Dedifferentiated amniotic fluid mesenchymal stem cell (primary cell): ENCODE measurements around the gene UBAP1L.
"Not testable (repeated sequence)": the region's sequence is repeated elsewhere in the genome, so short reads cannot be mapped to it uniquely, and the experiment has no call there.

ENCODE experiments used
- DNase-seq: peaks from one replicate; pipeline ENCODE4 v3.0.0-alpha.2; 2016; ENCODE audit errors: extremely low spot score

The UBAP1L gene

DNA sequence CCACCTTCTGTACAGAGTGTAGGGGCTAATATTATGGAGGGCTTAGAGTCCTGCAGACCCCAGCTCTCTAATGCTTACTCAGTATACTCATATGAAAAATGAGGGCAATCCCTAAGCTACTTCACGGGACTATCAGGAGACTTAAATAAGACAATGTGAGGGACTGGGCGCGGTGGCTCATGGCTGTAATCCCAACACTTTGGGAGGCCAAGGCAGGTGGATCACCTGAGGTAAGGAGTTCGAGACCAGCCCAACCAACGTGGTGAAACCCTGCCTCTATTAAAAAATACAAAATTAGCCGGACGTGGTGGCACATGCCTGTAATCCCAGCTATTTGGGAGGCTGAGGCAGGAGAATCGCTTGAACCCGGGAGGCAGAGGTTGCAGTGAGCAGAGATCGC, 15.2 kb downstream of the UBAP1L start:
- DNase-seq, result not testable (repeated sequence)

DNA sequence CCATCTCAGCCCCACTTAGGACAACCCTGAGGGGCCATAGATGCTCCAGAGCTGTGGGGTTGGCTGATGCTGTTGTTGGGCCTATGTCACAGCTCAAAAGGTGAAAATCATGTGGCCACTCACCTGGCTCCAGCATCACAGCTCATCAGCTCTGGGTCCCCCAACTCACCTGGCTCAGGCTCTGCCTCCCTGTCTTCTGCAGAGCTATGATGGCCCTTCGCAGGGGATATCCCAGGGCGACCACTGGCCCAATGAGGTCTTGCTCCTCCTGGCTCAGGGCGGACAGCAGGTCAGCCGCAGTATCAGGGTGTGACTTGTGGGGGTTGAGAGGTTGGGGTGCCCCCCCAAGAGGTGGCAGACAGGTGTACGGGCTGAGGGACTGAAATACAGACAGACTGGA, 15.7 kb downstream of the UBAP1L start:
- no peak for DNase-seq

DNA sequence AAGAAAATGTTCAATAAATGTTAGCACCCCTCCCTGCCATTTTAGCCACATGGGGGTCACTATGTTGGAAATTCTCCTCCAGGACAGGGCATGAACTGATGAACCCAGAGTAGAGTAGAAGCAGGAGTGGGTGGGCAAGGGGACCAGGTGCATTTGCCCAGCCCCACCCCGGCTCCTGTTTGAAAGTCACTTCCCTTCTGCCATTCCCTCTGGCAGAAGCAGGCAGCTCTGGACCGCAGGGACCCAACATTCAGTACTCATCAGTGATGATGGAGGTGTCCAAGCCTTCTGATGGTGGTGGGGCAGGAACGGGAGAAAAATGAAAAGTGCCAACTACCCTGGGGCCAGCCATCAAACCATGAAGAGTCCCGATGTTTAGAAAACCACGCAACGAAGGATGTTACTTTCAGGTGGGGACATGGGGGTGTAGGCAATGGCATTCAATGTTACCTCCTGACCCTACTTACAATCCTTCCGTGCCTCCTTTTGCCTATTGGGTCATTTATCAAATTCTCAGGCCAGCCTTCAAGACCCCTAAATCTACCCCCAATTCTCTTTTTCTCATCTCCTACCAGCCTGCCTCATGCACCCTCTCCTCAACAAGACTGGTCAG, 17.2 kb downstream of the UBAP1L start:
- no peak for DNase-seq

DNA sequence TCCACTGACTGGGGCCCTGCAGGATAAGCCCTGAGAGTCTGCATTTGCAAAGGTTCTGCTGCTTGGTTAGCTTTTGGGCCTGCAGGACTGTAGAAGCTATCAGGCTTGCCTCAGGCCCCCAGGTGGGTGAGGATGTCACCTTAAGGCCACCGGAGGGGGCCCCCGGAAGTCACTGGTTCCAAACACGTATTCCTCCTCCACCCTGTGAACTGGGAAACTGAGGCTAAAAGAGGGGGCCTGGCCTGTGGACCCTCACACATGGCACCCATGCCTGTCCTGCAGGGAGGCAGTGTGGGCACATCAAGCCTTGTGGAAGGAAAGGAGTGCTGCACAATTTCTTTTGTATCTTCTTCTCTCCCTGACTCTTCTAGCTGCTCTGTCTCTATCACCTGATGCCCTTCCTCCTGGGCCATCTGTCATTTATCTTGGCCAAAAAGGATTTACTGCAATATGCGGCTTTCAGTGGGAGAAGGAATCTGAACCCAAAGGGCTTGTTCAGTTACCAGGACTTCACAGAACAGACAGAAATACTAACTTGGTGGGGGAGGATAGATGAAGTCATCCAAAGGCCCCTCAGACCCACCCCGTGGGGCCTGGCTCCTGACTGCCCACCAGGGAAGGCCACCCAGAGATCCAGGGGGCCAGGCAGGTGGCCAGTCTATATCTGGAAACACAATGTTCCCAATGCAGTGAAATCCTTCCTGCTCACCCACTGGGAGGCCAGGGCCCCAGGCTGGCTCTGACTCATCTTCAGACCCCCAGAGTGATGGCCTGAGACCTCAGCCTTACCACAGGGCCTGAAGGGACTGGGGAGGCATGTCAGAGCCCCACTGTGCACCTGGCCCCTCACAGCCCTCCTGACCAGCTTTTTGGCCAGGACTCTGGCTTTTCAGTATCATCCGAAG, 18.3 kb downstream of the UBAP1L start:
- DNase-seq, result no peak

DNA sequence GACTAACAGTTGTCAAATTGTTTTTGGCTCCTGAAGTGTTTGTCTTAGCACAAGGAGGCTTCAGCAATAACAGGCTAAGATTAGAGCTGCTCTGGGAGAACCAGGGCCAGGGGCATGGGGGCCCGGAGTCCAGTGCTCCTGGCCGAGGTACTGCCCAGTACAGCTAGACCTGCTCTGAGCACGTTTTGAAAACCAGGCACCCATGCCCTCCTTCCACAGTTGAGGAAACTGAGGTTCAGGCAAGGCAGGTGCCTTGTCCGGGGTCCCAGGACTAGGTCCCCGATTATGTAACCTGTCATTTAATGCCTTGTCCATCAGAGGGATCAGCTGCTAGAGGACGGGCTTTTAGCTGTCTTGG, 19.3 kb downstream of the UBAP1L start:
- no peak for DNase-seq

DNA sequence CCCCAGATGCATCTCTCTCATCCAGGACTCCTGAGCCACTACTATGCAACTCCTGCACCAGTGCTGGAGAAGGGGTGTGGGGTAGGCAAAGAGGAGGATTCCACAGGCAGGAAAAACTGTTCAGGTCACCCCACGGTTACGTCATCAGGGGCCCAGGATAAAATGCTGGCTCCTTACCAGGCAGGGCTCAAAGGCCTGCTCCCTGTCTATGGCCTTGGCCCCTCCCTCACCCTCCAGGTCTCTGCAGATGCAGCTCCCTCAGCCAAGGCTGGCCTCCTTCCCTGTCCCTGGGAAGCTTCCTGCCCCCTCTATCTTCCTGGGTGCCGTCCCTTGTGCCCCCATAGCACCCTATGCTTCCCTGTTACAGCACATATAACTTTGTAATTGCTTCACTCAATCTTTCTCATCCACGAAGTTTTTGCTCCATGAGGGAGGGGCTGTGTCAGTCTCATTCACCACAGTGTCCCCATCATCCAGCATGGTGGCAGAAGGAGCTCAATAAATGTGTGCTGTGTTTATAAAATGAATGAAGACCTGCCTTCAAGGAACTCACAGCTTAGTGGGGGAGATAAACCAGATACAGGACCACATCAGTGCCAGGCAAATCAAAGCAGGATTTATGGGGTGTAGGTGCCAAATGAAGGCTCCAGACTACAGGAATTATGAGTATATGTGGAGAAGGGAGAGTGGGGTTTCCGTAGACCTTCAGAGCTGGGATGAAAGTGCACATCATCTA, 19.8 kb downstream of the UBAP1L start:
- DNase-seq, result no peak

DNA sequence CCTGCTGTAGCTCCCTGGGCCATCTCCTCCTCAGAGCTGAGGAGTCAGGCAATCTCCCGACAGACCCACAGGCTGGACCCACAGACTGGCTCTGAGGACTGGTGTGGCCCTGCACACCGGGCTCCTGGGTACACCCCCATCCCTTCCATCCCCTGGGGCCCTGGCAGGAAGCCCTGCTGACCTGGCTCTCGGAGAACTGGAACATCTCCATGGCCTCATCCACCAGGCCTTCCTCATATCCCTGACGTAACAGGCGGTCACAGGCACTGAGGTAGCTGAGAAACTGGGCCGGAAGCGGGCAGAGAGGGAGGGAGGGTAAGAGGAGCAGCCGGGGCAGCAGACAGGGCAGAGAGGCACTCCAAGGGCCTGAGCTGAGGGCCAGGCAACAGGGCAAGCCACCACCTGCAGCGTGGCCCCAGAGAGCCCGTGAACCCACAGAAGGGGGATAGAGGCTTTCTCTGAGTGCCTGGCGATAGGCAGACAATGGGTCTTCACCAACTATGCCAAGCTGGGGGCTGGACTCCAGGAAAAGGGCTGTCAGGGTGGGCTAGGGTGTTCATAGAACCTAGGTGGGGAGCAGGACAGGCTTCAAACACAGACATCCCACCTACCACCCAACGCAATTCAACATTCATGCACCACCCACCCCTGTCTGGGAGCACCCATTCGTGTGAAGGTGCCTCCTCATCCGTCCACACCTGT, 20.6 kb downstream of the UBAP1L start:
- DNase-seq, result no peak

DNA sequence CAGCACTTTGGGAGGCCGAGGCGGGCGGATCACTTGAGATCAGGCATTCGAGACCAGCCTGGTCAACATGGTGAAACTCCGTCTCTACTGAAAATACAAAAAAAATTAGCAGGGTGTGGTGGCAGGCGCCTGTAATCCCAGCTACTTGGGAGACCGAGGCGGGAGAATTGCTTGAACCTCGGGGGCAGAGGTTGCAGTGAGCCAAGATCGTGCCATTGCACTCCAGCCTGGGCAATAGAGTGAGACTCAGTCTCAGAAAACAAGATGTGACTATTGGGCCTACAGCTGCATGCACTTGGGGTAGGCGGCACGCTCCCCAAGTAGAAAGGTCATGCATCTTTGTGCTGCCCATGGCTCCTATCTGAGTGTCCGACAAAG, 21.2 kb downstream of the UBAP1L start:
- DNase-seq, result not testable (repeated sequence)

DNA sequence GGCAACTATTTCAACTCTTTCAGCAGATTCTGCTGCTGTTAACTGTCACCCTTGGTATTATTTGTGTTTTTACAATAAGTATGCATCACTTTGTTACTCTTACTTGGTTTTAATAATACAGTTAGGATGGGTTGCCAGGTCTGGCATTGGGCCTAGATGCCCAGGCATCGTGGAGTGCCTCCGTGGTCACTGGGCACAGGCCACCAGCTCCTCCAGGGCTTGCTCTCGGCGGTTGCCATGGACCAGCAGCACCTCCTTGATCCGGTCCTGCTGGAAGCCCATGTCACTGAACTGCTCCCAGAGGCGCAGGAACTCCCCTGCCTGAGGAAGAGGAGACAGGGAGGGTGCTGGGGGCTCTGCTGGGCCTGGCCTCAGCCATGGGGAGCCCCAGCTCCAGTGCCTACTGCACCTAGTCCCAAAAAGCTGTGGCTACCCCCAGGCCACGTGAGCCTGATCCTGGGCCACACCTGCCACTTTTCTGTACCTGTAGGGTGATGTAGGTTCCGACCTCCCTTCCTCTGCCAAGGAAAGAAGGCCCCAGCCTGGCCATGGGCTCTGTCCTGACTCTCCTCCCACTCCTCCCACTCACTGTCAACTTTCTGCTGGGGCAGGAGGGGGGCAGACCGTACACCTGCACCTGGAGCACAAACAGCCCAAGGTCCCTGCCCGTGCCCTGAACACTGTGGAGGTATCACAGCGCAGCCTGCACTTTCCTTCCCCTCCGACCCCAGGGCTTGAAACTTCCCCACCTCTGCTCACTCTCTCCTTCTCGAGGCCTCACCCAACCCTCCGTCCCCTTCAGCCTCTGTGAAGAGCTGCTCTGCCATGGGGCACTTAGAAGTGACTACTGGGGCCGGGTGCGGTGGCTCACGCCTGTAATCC, 21.8 kb downstream of the UBAP1L start:
- DNase-seq, result no peak

DNA sequence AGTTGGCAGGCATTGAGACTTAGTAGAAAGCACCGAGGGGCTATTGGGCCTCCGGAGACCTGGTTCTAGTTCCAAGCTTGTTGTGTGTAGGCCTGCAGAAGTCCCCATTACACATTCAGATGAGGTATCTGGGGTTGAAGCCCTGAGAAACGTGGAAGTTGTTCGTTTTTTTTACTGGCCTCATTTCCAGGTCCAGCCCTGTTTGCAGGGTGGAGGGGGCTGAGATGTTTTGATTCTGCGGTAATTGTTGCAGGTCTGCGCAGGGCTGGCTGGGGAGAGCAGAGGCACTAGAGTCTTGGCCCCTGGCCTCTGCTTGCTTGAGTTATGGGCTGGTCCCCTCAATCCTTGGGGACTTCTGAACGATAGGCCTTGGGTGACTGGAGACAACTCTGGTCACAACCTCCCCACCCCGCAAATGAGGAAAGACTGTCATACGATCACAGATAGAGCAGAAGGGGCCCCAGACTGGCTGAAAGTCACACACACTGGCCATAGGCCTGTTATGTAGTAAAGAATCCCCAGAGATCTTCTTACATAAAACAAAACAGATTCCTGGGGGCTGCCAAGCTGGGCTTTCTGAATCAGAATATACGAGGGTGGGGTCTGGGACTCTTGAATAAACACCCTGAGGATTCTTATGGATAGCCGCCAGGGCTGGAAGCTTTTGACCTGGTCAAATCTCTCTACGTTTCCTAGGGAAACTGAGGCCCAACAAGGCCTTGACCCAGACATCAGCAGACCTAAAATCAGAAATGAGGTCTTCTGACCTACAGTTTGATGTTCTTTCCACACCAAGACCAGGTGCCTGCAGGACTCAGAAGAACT, 22.8 kb downstream of the UBAP1L start:
- no peak for DNase-seq

DNA sequence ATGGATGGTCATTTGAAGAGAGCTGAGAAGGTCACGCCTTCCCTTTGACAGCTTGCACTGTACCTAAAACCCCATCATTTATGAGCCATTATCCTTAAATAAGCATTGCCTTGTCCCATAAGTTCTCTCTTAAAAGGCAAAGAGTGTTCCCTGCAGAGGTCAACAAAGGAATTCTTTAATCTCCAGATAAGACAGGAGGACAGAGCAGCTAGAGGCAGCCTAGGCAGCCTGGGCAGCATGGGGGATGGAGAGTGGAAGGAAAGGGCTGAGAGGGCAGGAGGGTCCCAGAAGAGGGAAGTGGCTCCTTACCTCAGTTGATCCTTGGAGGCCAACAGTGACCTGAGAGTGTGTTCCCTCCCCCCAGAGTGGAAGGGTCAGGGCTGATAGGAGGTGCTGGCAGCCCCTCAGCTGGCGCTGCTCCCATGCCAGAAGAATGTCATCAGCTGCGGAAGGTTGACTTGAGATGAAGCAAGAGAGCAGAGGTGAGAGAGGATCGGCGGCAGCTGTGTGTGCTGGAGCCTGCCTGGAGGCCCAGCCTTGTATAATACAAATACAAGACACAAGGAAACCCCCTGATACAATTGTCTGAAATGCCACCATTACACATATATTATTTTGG, 25.7 kb downstream of the UBAP1L start:
- DNase-seq, result no peak

DNA sequence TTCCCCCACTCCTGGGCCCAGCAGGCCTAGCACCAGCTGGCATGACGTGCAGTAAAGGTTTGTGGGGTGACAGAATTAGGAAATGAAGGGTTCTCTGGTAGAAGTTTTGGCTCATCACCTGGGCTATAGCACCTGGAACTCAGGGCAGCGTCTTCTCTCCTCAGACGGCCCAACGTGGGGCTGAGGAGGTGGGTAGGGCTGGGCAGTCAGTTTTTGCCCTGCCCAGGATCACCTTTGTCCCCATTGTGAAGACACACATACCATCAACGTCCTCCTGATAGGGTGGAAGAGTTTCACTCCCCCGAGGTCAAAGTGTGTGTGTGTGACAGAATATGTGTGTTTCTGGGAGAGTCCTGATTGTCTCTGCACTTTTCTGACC, 26.4 kb downstream of the UBAP1L start:
- DNase-seq, result no peak

DNA sequence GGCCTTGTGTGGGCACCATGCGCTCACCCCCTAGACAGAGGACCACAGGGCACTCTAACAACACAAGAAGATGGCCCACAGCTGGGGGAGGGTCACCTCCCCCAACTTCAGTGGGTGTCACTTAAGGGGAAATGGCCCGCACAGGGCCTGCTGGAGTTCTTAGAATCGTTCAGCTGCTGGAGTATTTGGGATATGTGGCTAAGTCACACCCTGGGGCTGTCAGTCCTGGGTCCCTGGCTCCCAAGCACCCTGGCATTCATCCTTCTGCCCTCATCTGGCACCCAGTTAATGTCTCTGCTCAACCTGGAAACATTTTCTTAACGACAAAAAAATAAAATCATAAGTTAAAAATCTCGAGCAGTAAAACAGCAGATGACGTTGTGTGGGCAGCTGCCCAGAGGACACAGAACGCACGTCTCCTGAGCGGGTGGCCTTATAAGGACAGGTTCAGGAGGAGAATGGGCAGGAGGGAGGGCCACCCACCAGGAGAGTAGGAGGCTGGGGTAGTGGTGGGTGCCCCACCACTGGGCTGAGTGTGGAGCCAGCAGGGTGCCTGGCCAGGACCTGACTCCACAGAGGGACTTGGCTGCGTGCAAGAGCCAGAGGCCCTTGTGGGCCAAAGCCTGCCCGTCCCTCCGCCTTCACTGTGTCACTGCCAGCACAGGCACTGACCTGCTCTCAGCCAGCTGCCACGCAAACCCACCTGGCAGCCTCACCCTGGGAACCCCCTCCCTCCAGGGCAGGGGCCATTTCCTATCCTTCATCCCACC, 26.9 kb downstream of the UBAP1L start:
- DNase-seq, result no peak

DNA sequence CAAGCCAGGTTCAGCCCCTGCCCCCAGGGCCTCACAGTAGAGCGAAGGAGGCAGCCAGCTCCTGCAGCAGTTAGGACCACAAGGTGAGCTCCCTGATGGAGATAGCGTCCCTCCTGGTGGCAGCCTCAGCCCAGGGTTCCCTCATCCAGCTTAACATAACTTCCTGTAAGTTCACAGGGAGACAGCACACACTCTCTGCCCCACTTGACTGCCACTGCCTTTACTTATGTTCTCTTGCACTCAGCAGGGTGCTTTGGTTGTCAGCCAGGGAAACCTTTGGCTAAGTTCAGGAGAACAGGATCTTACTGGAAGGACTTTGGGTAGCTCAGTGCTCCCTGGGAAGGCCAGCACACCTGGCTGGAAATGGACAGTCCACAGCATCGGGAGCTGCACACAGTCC, 27.6 kb downstream of the UBAP1L start:
- DNase-seq, result no peak

DNA sequence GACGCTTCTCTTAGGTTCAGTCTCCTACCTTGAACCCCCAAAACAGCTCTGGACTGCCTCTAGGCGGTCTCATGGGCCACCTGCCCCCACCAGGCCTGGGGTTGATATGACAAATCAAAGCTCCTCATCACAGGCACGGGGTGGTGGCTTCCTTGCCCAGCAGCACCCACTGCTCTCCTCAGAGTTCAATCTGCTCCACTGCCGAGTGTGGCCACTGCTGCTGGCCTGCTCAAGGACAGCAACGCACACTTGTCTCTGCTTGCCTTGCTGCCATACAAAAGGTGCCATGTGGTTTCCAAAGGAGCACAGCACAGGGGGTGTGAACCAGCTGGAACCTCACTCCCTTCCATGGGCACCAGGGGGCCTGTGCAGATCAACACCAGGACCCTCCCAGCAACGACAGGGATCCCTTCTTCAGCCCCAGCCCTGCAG, 28.3 kb downstream of the UBAP1L start:
- DNase-seq, result no peak

DNA sequence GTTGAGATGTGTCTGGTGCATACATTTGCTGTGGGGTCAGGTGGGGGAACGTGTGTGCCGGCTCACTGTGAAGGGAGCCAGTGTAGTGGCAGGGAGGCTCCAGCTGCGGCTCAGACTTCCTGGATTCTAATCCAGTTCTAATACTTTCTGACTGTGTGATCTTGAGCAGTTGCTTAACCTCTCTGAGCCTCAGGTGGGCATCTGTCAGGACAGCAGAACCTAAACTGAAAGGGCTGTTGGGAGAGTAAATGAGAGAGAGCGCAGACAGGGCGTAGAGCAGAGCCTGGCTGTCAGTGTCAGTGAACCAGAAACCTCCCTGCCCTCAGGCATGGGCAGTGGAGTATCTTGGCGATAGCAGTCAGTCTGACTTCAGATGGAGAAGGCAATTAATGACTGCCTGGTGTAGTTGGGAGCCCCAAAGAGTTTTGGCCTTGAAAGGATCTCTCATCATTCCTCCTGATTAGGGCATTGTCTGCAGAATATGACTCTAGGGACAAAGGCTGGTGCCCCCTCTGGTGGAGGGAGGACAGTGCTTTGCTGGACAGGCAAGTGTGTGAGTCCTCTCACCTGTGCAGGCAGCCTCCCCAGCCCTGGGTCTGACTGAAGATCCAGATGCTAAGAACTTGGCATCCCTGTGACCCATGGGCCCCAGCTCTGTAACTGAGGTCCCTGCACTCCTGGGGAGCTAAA, 28.9 kb downstream of the UBAP1L start:
- no peak for DNase-seq

DNA sequence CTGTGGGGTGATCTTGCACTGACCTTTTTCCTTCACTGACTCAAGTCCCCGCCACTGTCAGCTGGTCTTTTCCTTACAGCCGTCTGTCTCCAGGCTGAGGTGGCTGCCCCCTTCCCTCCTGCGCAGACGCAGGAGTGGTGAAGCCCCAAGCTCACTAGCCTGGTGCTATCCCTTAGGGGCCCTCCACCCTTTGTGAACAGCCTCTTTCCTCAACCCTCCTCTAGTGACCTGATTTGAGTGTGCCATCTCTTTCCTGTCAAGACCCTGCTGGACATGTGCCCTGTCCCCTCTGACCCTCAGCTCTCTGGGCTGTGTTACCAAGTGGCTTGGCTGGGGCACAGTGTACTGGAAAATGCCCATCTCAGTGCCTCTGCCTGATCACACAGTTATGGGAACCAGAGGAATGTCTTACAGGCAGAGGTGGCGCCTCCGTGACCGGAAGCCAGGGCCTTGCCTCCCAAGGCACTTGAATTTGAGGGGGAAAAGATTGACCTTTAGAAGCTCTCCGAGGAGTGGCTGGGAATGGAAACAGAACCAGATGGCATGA, 29.7 kb downstream of the UBAP1L start:
- DNase-seq, result no peak

DNA sequence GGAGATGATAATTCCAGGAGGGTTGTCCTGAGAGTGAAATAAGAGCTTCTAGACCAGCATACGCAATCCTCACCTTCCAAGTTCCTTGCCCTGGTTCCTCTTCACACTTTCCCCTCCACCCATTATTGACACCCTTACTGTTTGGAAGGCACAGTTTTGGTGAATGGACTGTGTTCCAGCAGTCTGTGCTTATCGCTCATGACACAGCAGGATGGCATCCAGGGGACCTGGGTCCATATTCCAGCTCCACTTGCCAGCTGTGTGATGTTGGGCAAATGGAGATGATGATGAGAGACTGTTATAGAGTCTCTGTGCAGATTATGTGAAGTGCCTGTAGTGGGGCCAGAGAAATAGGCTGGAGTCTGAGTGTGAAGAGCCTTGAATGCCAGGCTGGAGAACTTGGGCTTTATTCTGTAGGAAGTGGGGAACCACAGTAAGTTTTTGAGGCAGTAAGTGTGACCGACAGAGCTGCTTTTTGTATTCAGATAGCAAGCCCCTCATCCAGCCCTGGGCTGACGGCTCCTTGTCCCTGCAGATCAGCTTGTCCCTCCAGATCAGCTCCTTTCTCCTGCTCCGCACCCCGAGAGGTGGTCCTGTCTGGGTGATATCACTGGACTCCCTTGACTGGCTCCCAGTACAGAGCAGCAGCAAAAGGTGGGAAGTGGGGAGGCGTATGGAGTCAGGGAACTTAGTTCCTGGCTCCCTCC, 30.3 kb downstream of the UBAP1L start:
- DNase-seq, result no peak
